ENCODE measurements around the gene LARP4B. TPM values are rescaled to one million over a fixed set of nuclear protein-coding genes. Genes with fewer than 3 reads are reported as not detected.

The LARP4B gene
- polyA plus RNA-seq, 1 of the 3 experiments (the other 2 are of a cell fraction): 23.3 TPM

- H3K9me2 ChIP-seq: no peaks in the 10 kb centered on the region
- H3K4me3 ChIP-seq (ENCODE audit: low read depth in 2 of 2, low read length in 1 of 2): no peak overlapping the region
- no peaks in the 10 kb centered on the region for H3K79me2 ChIP-seq (ENCODE audit: insufficient read depth)
- H3K27ac ChIP-seq (ENCODE audit: low read depth in 2 of 2, low read length in 1 of 2): no peak overlapping the region; a peak in 1 of 4 replicates
- H3K9ac ChIP-seq: no peak overlapping the region
- H3K4me1 ChIP-seq (ENCODE audit: control insufficient read depth in 1 of 2, insufficient read depth in 2 of 2, low read depth in 1 of 2, low read length in 1 of 2): peaks cover 0 to 15% of the 10 kb centered on the region in 2 experiments; a peak in 1 of 4 replicates
- ChIA-PET CTCF (interaction anchor here (0.6 to 0.8 kb wide), 3 partner anchors 22 to 505 kb away, joined by 3 read pairs; no protein-coding TSS in a partner anchor), POLR2A (no interaction called here)
- no peaks in the 10 kb centered on the region for H3K9me3 ChIP-seq
- H4K20me1 ChIP-seq (ENCODE audit: insufficient read depth): no peaks in the 10 kb centered on the region
- H3K36me3 ChIP-seq (replicated peaks in 1 of 2; ENCODE audit: control insufficient read depth in 1 of 2, insufficient read depth in 2 of 2, low read length in 1 of 2): peaks cover 0 to 8% of the 10 kb centered on the region in 2 experiments
- no peaks in the 10 kb centered on the region for H3K27me3 ChIP-seq (ENCODE audit: insufficient read depth)
- 35% methylated on average over 3 of the region's 3 CpGs for WGBS (ENCODE audit: low lambda C conversion rate)
- peak; percentile 24 for DNase-seq
- no peak overlapping the region for H3K4me2 ChIP-seq
- no peaks in the 10 kb centered on the region for H3F3A ChIP-seq (replicated peaks; ENCODE audit: insufficient read depth)
- TF ChIP-seq FOXJ3 (CRISPR knock-in tag; IDR thresholded peaks at IDR 0.05) (no peak), TCF12 (IDR thresholded peaks at IDR 0.05) (peak; percentile 17; the same call in 1 of the 2 replicates)
- H2AFZ ChIP-seq (ENCODE audit: low read depth): no peak overlapping the region
Observed at GRCh38 chr10:792792-793100, 138.8 kb downstream of the LARP4B start.

- H3K4me2 ChIP-seq: no peak overlapping the region
Observed at GRCh38 chr10:792083-792791, 139.3 kb downstream of the LARP4B start.

More at GRCh38 chr10:792083-792791, 139.3 kb downstream of the LARP4B start:
- H3K27me3 ChIP-seq (ENCODE audit: insufficient read depth): no peaks in the 10 kb centered on the region
- CTCF ChIA-PET: interaction anchor here (0.6 to 0.8 kb wide), 2 partner anchors 24 to 504 kb away, joined by 3 read pairs; no protein-coding TSS in a partner anchor
- no peaks in the 10 kb centered on the region for H3K9me3 ChIP-seq
- peaks cover 0 to 3% of the 10 kb centered on the region in 2 experiments for H3K36me3 ChIP-seq (replicated peaks in 1 of 2; ENCODE audit: control insufficient read depth in 1 of 2, insufficient read depth in 2 of 2, low read length in 1 of 2)
- H3K79me2 ChIP-seq (ENCODE audit: insufficient read depth): no peaks in the 10 kb centered on the region
- H3F3A ChIP-seq (replicated peaks; ENCODE audit: insufficient read depth): no peaks in the 10 kb centered on the region
- H2AFZ ChIP-seq (ENCODE audit: low read depth): no peak overlapping the region
- peaks cover 0 to 15% of the 10 kb centered on the region in 2 experiments; a peak in 1 of 4 replicates for H3K4me1 ChIP-seq (ENCODE audit: control insufficient read depth in 1 of 2, insufficient read depth in 2 of 2, low read depth in 1 of 2, low read length in 1 of 2)
- no peak overlapping the region for H3K9ac ChIP-seq
- H4K20me1 ChIP-seq (ENCODE audit: insufficient read depth): no peaks in the 10 kb centered on the region
- H3K9me2 ChIP-seq: no peaks in the 10 kb centered on the region
- H3K4me3 ChIP-seq (ENCODE audit: low read depth in 2 of 2, low read length in 1 of 2): no peak overlapping the region
- POLR2A ChIA-PET: no interaction called here
- TF ChIP-seq FOSL2 (IDR thresholded peaks at IDR 0.05; ENCODE audit: borderline replicate concordance, low read depth): no peak
- TF ChIP-seq RCOR1 (IDR thresholded peaks at IDR 0.05; ENCODE audit: low read length): no peak
- no peak for TF ChIP-seq USF1 (IDR thresholded peaks at IDR 0.05; ENCODE audit: borderline replicate concordance, low read depth)
- no peak for TF ChIP-seq GABPA (IDR thresholded peaks at IDR 0.05; ENCODE audit: low read depth)
- no peak for TF ChIP-seq ZBTB33 (IDR thresholded peaks at IDR 0.05; ENCODE audit: borderline replicate concordance, low read depth)
- no peak for TF ChIP-seq CTCF (IDR thresholded peaks at IDR 0.05)
- no peak overlapping the region for H3K27ac ChIP-seq (ENCODE audit: low read depth in 2 of 2, low read length in 1 of 2)
- 93% methylated on average over 16 of the region's 16 CpGs for WGBS (ENCODE audit: low lambda C conversion rate)
- DNase-seq: peak; percentile 10
